Glomerular visceral epithelial cell (primary cell): ENCODE measurements around the gene SH3PXD2A.

Experiments used
- DNase-seq: peaks from one replicate; pipeline ENCODE4 v3.0.0-alpha.2; 2016; ENCODE audit errors: extremely low spot score

Gene SH3PXD2A

DNA sequence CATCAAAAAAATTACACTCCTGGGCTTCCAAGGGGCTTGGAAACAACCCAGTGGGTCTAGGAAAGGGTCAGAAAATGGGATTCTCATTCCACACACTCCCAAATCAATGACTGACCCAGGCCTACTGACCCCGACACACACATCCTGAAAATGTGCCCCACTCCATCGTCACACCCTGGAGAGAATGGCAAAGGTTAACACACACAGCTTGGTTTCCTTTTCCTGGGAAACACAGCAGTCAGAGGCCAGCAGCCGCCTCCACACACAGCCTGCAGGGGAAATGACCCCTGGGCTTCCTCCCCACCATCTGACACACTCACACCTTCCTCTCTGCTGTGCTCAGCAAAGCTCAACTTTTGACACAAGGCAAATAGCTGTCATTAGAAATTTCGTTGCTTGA is 42.9 kb downstream of the SH3PXD2A start:
- no peak for DNase-seq

- DNase-seq: no peak
These were observed 43.4 kb downstream of the SH3PXD2A start for GRCh38 chr10:103812004-103812403.

GRCh38 chr10:103811463-103811862 is 43.9 kb downstream of the SH3PXD2A start:
- DNase-seq: no peak

- no peak for DNase-seq
These were observed 46.6 kb downstream of the SH3PXD2A start for GRCh38 chr10:103808780-103809179.

- no peak for DNase-seq
These were observed 47.4 kb downstream of the SH3PXD2A start for GRCh38 chr10:103807996-103808395.

DNA sequence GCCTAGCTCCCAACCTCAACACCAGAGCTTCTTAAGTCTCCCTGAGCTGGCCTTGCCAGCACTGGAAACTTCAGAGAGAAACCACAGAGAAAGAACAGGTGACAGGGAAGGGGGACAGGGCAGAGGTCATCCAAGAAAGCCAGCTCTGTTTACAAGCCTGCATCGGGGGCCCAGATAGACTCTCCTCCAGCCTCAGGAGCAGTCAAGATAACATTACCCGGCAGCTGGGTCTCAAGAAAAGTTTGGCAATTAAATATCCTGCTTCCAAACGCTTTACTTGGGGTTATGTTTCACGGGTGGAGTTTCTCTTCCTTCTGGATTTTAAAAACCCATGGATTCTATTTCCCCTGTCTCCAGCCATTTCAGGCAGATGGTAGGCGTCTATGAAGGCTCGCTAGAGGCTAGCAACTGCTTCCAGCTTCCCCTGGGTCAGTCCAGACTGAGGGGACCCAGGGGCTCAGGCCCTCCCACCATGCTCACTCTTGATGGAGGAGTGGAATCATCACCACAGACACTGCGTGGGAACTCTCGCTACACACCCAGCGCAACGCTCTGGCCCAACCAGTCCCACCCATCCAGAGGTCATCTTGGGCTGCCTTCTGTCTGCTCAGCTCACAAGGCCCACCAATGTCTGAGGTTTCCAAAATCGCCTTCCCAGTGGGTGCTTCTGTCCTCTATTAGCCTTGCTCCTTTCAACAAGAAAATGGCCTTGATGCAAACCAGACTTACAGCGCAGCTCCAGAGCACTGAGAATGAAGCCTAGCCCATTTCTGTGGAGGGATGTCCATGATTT is 48.8 kb downstream of the SH3PXD2A start:
- no peak for DNase-seq

GRCh38 chr10:103805781-103806180 is 49.6 kb downstream of the SH3PXD2A start:
- no peak for DNase-seq

GRCh38 chr10:103804871-103805270 is 50.5 kb downstream of the SH3PXD2A start:
- no peak for DNase-seq

GRCh38 chr10:103803941-103804340 is 51.4 kb downstream of the SH3PXD2A start:
- no peak for DNase-seq

GRCh38 chr10:103802637-103803353 is 52.6 kb downstream of the SH3PXD2A start:
- no peak for DNase-seq

- DNase-seq: no peak
These were observed 53.3 kb downstream of the SH3PXD2A start for GRCh38 chr10:103802081-103802480.

DNA sequence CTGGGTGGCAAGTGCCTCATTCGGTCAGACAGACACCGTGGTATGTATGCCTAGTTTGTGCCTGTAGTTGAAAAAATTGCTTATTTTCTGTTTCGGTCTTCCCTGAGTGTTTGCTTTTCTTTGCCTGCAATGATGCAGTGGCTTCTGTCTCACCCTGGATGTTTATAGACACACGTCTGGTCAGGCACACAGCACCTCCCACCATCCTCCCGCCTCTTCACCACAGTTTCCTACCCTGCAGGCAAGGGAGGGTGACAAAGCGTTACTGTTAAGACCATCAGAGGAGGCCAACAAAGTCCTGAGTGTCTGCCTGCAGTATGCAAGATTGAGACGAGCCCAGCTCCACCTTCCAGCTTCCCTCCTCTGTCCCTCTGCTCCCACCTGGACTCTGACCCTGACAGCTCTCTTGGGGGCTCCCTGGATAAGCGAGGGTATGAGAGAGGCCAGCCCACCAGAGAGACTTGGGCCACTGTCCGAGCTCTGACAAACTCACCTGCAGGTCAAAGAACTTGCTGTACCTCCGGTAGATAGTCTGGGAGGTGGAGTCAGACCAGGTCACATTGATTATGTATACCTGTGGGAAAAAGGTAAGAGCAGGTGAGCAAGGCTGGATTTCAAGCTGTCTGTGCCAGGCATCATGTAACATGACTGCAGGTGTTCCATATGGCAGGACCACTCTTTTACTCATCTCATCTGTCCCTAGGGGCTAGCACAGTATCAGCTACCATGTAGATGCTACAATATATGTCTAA is 54.4 kb downstream of the SH3PXD2A start:
- DNase-seq: no peak

GRCh38 chr10:103800089-103800488 is 55.3 kb downstream of the SH3PXD2A start:
- no peak for DNase-seq

DNA sequence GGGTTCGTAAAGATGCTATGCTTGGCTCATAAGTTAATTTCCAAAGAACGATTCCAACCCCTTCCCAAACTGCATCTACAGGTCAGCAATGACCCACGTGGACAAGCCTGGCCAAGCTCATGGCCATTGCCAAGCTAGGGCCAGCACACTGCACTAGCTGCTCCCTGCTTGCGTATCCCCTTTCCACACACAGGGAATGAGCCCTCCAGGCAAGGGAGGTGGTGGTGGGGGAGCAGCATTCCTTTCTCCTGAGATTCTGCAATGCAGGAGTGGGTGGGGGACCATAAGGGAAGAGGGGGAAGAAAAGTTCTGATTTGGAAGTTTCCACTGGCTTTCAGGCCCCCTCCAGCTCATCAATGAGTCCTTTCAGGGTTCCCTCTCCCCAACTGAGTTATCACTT is 56.0 kb downstream of the SH3PXD2A start:
- no peak for DNase-seq

- no peak for DNase-seq
These were observed 56.9 kb downstream of the SH3PXD2A start for GRCh38 chr10:103798511-103798910.

DNA sequence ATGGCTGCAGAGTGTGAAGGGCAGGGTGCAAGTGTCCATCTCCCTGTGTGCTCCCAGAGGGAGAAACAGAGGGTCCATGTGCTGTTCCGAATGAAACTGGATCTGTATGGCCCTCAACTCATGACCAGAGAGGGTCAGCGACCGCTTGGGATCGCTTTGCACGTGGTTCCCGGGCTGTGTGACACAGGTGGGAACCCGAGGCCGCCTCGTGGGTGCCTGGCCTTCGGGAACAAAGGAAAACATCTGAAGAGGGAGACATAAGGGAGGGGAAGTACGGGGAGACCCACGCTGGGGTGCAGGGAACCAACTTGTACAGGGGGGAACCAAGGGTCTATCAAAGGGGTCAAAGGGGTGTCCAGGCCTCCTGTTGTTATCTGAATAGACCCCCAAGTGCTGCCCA is 57.5 kb downstream of the SH3PXD2A start:
- DNase-seq: no peak

GRCh38 chr10:103795634-103796270 is 59.6 kb downstream of the SH3PXD2A start:
- no peak for DNase-seq

DNA sequence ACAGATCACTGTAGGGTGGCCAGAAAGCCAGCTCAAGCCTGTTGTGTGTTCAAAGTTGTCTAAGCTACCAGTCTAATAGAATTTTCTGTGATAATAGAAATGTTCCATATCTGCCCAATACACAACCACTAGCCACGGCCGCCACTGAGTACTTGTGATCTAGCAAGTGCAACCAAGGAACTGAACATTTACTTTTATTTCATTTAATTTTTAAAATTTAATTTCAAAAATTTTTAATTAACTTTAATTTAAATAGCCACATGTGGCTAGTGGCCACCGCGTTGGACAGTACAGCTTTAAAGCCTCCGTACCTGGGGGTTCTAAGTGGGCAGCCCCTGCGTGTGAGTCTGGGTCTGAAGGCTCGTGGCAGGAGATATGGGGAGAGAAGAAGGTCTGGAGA is 60.4 kb downstream of the SH3PXD2A start:
- no peak for DNase-seq

DNA sequence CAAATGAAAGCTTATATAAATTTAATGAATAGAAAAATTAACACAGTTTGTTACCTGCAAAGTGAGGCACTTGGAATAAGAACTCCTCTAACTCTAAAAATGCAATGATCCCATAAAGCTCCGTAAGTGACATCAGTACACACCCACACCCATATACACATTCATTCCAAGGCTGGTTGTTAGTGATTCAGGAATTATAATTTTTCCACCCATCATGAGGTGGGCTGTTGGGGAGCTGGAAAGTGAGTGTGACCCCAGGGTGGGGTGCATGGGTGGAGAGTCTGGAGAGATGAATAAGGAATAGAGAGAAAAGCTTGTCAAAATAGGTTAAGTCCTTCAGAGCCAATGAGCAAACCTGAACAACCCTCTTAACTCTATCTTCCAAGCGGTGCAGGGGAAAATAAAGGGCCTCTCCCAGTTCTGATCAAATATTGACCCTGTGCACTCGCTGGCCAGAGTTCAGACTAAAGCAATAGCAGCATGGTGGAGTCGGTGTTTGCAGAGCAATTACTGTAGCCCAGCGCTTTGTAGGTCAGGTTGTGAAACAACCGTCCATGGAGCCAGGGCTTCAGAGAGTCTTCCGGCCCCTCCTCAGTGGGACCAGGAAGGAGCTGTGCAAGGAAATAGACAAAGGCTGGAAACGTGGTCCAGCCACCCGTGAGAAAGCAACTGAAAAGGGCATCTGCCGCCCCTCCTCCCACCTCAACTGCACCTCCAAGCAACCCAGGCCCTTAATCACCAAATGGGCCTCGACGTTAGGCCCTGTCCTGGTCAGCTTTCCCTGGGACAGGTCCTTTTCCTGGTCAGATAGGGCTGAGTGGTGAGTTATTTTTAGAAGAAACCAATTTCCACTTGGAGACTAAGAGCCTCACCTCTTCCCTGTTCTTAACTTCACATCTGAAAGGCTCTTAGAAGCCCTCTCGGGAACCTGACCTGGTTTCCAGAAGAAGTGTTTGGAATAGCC is 61.2 kb downstream of the SH3PXD2A start:
- DNase-seq: no peak

DNA sequence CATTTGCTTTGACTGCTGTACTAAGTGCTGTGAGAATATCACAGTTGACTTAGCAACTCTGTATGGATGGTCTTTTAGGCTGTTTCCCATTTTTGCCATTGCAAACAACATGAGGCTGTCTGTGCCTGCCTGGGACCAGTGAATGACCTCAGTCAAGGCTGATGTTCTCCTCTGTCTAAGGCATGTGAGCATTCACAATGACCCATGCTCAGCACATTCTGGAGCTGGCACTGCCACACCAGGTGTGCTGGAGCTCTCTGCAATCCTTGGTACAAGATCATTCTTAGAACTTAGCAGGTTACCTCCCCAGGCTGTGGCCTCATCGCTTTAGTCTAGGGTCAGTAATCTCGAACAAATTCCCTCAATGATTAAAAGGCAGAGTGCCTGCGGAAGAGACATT is 61.9 kb downstream of the SH3PXD2A start:
- no peak for DNase-seq

DNA sequence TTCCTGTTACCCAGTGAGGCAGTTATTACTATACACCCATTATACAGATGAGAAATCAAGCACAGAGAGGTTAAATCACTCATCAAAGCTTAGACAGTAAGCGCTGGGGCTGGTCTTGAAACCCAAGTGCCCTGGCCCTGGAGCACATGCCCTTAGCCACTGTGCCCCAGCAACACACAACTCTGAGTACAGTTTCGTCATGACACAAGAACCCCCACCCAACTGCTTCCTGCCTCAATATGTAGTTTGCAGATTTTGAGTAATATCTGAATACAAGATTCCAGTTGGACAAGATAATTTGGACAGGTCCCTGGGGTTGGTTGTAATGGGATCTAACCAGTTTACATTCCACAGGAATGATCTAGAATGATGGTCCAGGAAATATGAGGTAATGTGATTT is 62.8 kb downstream of the SH3PXD2A start:
- DNase-seq: no peak
